ENCODE results near the gene LMAN1L.

- no peak for TF ChIP-seq POLR2AphosphoS5 (IDR thresholded peaks at IDR 0.05)
- no peak for TF ChIP-seq CTCF (IDR thresholded peaks at IDR 0.05)
- no peak for TF ChIP-seq POLR2A (IDR thresholded peaks at IDR 0.05)
These were observed 45.2 kb upstream of the LMAN1L start for GRCh38 chr15:74767167-74768098.

Data from breast epithelium (tissue), 3 donors.